HepG2 (cell line): ENCODE results near the gene CCDC74A. TPM values are rescaled to one million over a fixed set of nuclear protein-coding genes. Genes with fewer than 3 reads are reported as not detected.
"Not testable (repeated sequence)": the region's sequence is repeated elsewhere in the genome, so short reads cannot be mapped to it uniquely, and the experiment has no call there.

Source experiments
- ATAC-seq: fragments of 200-7000 bp; cut with Tn5 transposase; 3 replicates; pipeline ENCODE4 v1.9.1; 2020; ENCODE audit warnings: mild to moderate bottlenecking, moderate library complexity
- BruUV-seq: library from RNA; stranded (reverse); fragments of 400-500 nt; replicated peaks from 2 replicates; lab custom pipeline; 2021; lab: Mats Ljungman, UMichigan
- CTCF ChIA-PET: fragments of 300-600 bp; formaldehyde crosslinking; extraction: SDS; loops from one replicate; lab custom pipeline; 2021; ENCODE audit warnings: low total read pairs, inconsistent platforms, low intra/inter-chr PET ratio; lab: Yijun Ruan, JAX
- POLR2A ChIA-PET: fragments of 350-600 bp; sonication (Branson Sonifier 250); formaldehyde crosslinking; loops from one replicate; lab custom pipeline; 2020; ENCODE audit warnings: antibody characterized with exemption, inconsistent platforms; lab: Yijun Ruan, JAX
- DNase-seq: peaks from one replicate; pipeline ENCODE4 v3.0.0-alpha.2; 2015; ENCODE audit warnings: low spot score
- FAIRE-seq: peaks from 3 replicates; lab custom pipeline; 2011; peaks lifted over from hg19 to GRCh38; lab: Jason Lieb, UNC
- H2AFZ ChIP-seq: one replicate; pipeline ENCODE4 v1.6.1; 2011; ENCODE audit warnings: low read length, inconsistent platforms
- H3K27ac ChIP-seq: fragments of 300-600 bp; 3 replicates; pipeline ENCODE4 v1.8.0; 2011; ENCODE audit warnings: mixed run types, mild to moderate bottlenecking, mixed read lengths, low read length, inconsistent platforms; ENCODE audit not compliant: insufficient read depth; ENCODE audit errors: extremely low read length
- H3K27me3 ChIP-seq, 2 experiments: fragments of 200-600 bp in 1 of 2; 2 replicates in 1 of 2; 3 replicates in 1 of 2; pipeline versions ENCODE4 v1.6.0 to v1.8.0; 2011; ENCODE audit warnings: low read length in 2 of 2, mild to moderate bottlenecking in 2 of 2, moderate library complexity in 2 of 2, inconsistent platforms in 1 of 2; ENCODE audit not compliant: insufficient read depth in 2 of 2, control insufficient read depth in 1 of 2
- H3K36me3 ChIP-seq, 2 experiments: fragments of 200-600 bp in 1 of 2; replicated peaks in 1 of 2; 2 replicates in 1 of 2; 3 replicates in 1 of 2; pipeline versions ENCODE4 v1.5.1 to v1.8.0; 2011; ENCODE audit warnings: low read length in 2 of 2, inconsistent platforms in 1 of 2; ENCODE audit not compliant: insufficient read depth in 2 of 2, control insufficient read depth in 1 of 2
- H3K4me1 ChIP-seq: 2 replicates; pipeline ENCODE4 v1.5.1; 2012; ENCODE audit warnings: low read length, inconsistent platforms; ENCODE audit not compliant: insufficient read depth
- H3K4me2 ChIP-seq: 2 replicates; pipeline ENCODE4 v1.6.0; 2011; ENCODE audit warnings: low read depth, low read length, inconsistent platforms
- H3K4me3 ChIP-seq, 3 experiments: fragments of 200-600 bp in 1 of 3; sonication (generic), shearing (Covaris generic) in 1 of 3; replicated peaks in 1 of 3; 2 replicates each; pipeline ENCODE4 v1.5.1; 2011 to 2016; ENCODE audit warnings: low read length in 3 of 3, inconsistent platforms in 2 of 3, low read depth in 2 of 3, mild to moderate bottlenecking in 2 of 3, control low read depth in 1 of 3, mixed read lengths in 1 of 3; ENCODE audit not compliant: insufficient read depth in 1 of 3
- H3K79me2 ChIP-seq: one replicate; pipeline ENCODE4 v1.6.1; 2011; ENCODE audit warnings: low read length, inconsistent platforms; ENCODE audit not compliant: insufficient read depth
- H3K9ac ChIP-seq: 2 replicates; pipeline ENCODE4 v1.6.0; 2011; ENCODE audit warnings: mild to moderate bottlenecking, low read depth, low read length, inconsistent platforms; ENCODE audit not compliant: insufficient read depth
- H3K9me3 ChIP-seq: 2 replicates; pipeline ENCODE4 v1.5.1; 2012; ENCODE audit warnings: mild to moderate bottlenecking, low read length
- H4K20me1 ChIP-seq: 2 replicates; pipeline ENCODE4 v1.6.0; 2011; ENCODE audit warnings: inconsistent platforms, mild to moderate bottlenecking, low read length, moderate library complexity; ENCODE audit not compliant: insufficient read depth
- WGBS: methylation state at CpG from one replicate; pipeline ENCODE4 v1.1.6; 2017; ENCODE audit warnings: low lambda C conversion rate; 5-methylcytosine and 5-hydroxymethylcytosine counted together
- in situ Hi-C: cut with HindIII; loops from 2 replicates; pipeline ENCODE4 v1.10.0; 2017; ENCODE audit warnings: low pct_unique_long_range_greater_than_20kb; ENCODE audit not compliant: extremely low pct_ligation_motif_present
- intact Hi-C: fragments of 100-400 bp; cut with micrococcal nuclease; formaldehyde crosslinking; loops from one replicate; pipeline ENCODE4 v1.10.0; 2022; ENCODE audit not compliant: unreplicated experiment
- polyA plus RNA-seq, 8 experiments: library from polyadenylated mRNA; depleted of rRNA in 3 of 8; stranded (reverse) in 7 of 8; unstranded in 1 of 8; fragments of >200 nt; fragmentation: Illumina TruSeq in 4 of 8; extraction: Trizol in 4 of 8; gene quantifications; 2 replicates each; pipeline versions ENCODE4 v1.2.1 to v1.2.3, GENCODE V29; 2011 to 2016; ENCODE audit warnings: low read depth in 4 of 8, missing spikeins in 1 of 8, mixed read lengths in 1 of 8; ENCODE audit not compliant: insufficient read depth in 1 of 8
- total RNA-seq, 5 experiments: library from RNA; depleted of rRNA; stranded (reverse); fragments of >200 nt; fragmentation: Illumina TruSeq; extraction: Trizol; gene quantifications; 2 replicates each; pipeline ENCODE4 v1.2.3, GENCODE V29; 2016; ENCODE audit warnings: low read depth in 1 of 5

Gene CCDC74A
- total and polyA plus RNA-seq, 2 of the 13 experiments (the other 11 are each of a cell fraction or from before 2014, with no cell fraction given): 0.15 to 0.17 TPM

DNA sequence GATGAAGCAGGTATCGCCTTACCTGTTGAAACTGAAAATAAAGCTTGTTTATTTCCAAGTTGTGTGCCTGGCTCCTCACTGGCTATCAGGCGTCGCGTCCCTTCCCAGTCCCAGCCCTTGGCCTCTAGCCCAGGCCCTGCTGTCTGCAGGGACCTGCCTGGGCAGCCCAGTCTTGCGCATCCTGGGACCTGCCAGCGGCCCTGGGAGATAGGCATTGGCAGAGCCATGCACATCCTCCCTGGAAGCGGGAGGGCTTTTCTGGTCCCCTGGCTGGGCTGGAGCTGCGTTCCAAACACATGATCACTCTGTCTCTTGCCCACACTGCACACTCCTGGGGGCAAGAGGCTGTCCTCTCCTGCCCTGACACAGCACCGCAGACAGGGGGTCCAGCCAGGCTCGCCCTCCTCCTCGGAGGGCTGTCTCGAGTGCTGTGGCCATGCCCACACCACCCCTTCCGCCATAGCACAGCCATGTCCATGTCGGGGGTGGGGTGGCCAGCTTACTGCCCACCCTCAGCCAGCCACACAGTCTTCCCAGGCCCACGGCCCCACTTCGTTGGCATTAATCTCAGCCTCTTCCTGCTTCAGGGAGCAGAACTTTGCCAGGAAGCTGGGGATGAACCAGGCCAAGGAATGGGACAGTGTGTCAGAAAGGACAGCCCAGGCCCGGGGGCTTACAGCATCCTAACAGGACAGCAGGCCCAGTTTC lies 6.1 kb downstream of the CCDC74A start:
- intact Hi-C loops, FAIRE-seq, DNase-seq: not testable (repeated sequence)

GRCh38 chr2:131534317-131534672 lies 6.6 kb downstream of the CCDC74A start:
- FAIRE-seq, H3K4me2 ChIP-seq, H3K4me1 ChIP-seq, CTCF ChIA-PET, H2AFZ ChIP-seq, H3K79me2 ChIP-seq, BruUV-seq, H3K27ac ChIP-seq, H4K20me1 ChIP-seq, ATAC-seq, H3K27me3 ChIP-seq, DNase-seq, H3K36me3 ChIP-seq, in situ Hi-C loops, POLR2A ChIA-PET, H3K9me3 ChIP-seq, H3K9ac ChIP-seq, intact Hi-C loops, H3K4me3 ChIP-seq: not testable (repeated sequence)
- WGBS: 44% methylated on average over 5 of the region's 13 CpGs

More for the DNA sequence above, 6.1 kb downstream of the CCDC74A start:
- CTCF ChIA-PET, ATAC-seq, H3K4me1 ChIP-seq, H2AFZ ChIP-seq, H3K79me2 ChIP-seq, POLR2A ChIA-PET, H3K4me3 ChIP-seq, in situ Hi-C loops, H3K9me3 ChIP-seq, H3K36me3 ChIP-seq, H3K9ac ChIP-seq, H3K4me2 ChIP-seq, H4K20me1 ChIP-seq, BruUV-seq, H3K27ac ChIP-seq: not testable (repeated sequence)
- peaks cover 0 to 12% of the 10 kb centered on the region in 2 experiments; a peak in 3 of 5 replicates for H3K27me3 ChIP-seq
- WGBS: 38% methylated on average over 7 of the region's 17 CpGs

GRCh38 chr2:131534965-131535364 lies 7.3 kb downstream of the CCDC74A start:
- H3K27me3 ChIP-seq, in situ Hi-C loops, FAIRE-seq, DNase-seq, H3K79me2 ChIP-seq, H3K4me2 ChIP-seq, intact Hi-C loops, H3K27ac ChIP-seq, CTCF ChIA-PET, H3K36me3 ChIP-seq, H3K9ac ChIP-seq, H2AFZ ChIP-seq, POLR2A ChIA-PET, H3K4me3 ChIP-seq, H4K20me1 ChIP-seq, H3K9me3 ChIP-seq, ATAC-seq, BruUV-seq, H3K4me1 ChIP-seq: not testable (repeated sequence)
- 20% methylated on average over 11 of the region's 11 CpGs for WGBS
